Spleen (tissue), 7 donors: ENCODE data around the gene APEX1.

Source experiments
- CTCF ChIP-seq, 11 experiments: fragments of 200-600 bp in 7 of 11; fragments of 450-650 bp in 4 of 11; sonication (generic) in 4 of 11; IDR thresholded peaks in 8 of 11; conservative IDR thresholded peaks in 3 of 11; 1 replicate in 7 of 11; 2 replicates in 4 of 11; pipeline versions ENCODE4 v1.4.0 to v1.8.0; 2016 to 2021; ENCODE audit warnings: antibody characterized with exemption in 11 of 11, inconsistent platforms in 4 of 11, mild to moderate bottlenecking in 1 of 11
- POLR2A ChIP-seq, 3 donors: fragments of 450-650 bp; IDR thresholded peaks; one replicate each; pipeline ENCODE4 v1.5.1; 2017; ENCODE audit warnings: antibody characterized with exemption in 3 of 3, mild to moderate bottlenecking in 1 of 3
- donor health status: DM: no; HTN: no; CAD: no; lungs with moderate emphysema.
- donor health status: DM: no; HTN: no; CAD: no.
- donor health status: DM: no; HTN: no; CAD: no.

- no peak for TF ChIP-seq POLR2A (IDR thresholded peaks at IDR 0.05)
- no peak for TF ChIP-seq CTCF (IDR thresholded peaks at IDR 0.05 in 8 of 11, conservative IDR thresholded peaks at IDR 0.05 in 3 of 11)
Observed at GRCh38 chr14:20446889-20447288, 8.1 kb upstream of the APEX1 start.
